Stimulated activated effector memory CD8-positive, alpha-beta T cell treated with anti-CD3 and anti-CD28 coated beads, Interleukin-12 subunit alpha, Interleukin-12 subunit beta, amount 100 ng/mL, for 72 hours (primary cell): ENCODE data around the gene ARHGEF10L.

ENCODE experiments used
- ATAC-seq: fragments of 150-1000 bp; cut with Tn5 transposase; 2 replicates; pipeline ENCODE4 v1.10.0; 2021
- DNase-seq, 2 donors: peaks; one replicate each; pipeline ENCODE4 v3.0.0; 2021 to 2022; ENCODE audit warnings: low spot score in 2 of 2
- H3K27ac Mint-ChIP-seq: one replicate; pipeline ENCODE4 v1.8.0; 2022; ENCODE audit warnings: mild to moderate bottlenecking, mixed read lengths
- H3K36me3 Mint-ChIP-seq: one replicate; pipeline ENCODE4 v1.8.0; 2022; ENCODE audit warnings: mild to moderate bottlenecking, mixed read lengths
- H3K4me1 Mint-ChIP-seq: one replicate; pipeline ENCODE4 v1.8.0; 2022; ENCODE audit warnings: mixed read lengths
- H3K4me3 Mint-ChIP-seq: one replicate; pipeline ENCODE4 v1.8.0; 2022; ENCODE audit warnings: mild to moderate bottlenecking, mixed read lengths
- H3K9me3 Mint-ChIP-seq: one replicate; pipeline ENCODE4 v1.8.0; 2022; ENCODE audit warnings: mixed read lengths

The ARHGEF10L gene

DNA sequence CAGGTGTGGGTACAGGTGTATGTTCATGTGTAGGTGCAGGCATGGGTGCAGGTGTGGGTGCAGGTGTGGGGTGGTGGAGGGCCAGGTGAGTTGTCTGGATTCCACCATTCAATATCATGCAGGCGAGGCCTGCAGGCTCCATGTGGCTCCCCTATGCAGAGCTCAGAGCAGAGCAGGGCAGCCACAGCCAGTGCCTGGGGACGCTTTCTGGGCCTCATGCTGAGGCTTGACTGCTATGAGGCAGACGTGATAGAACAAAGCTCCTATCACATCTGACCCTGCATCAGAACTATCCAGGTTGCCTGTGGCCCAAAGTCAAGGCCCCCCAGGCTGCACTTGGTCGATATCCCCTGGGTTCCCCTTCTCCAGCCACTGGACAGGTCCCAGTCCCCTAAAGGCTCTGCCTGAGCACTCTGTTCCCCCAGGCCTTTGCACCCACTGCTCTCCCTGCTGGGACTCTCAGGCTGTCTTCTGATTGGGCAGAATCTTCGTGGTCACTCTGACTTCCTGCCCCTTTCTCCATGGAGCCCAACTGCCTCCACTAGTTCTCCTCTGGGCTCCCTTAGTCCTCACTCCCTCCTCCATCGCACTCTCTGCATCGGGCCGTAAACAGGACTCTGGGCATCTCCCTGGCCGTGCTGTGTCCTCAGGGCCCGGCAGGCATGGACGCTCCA is 137.0 kb downstream of the ARHGEF10L start:
- Mint-ChIP-seq H3K9me3 (no peaks in the 10 kb centered on the region), H3K4me3 (no peak overlapping the region), H3K36me3 (no peaks in the 10 kb centered on the region), H3K4me1 (no peaks in the 10 kb centered on the region), H3K27ac (no peak overlapping the region)
- no peak for DNase-seq
- ATAC-seq: no peak

DNA sequence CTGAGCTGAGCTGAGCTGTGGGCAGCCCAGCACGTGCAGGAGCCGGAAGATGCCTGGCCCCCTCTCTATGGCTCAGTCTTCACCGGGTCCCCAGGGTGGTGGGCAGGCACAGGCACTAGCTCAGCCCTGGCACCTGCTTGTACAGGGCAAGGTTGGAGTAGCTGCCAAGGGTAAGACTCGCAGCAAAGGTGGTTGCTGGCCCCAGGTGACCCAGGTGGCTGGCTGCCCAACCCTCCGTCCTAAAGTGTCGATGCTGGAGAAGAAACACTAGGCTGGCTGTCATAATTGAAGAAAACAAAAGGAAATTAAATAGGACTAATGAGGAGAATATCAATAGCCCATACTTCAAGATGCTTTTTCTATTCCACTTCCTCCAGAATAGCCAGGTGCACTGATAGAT is 138.5 kb downstream of the ARHGEF10L start:
- no peak overlapping the region for H3K27ac Mint-ChIP-seq
- no peak overlapping the region for H3K4me3 Mint-ChIP-seq
- no peaks in the 10 kb centered on the region for H3K4me1 Mint-ChIP-seq
- H3K36me3 Mint-ChIP-seq: no peaks in the 10 kb centered on the region
- no peak for DNase-seq
- H3K9me3 Mint-ChIP-seq: no peaks in the 10 kb centered on the region
- ATAC-seq: no peak

DNA sequence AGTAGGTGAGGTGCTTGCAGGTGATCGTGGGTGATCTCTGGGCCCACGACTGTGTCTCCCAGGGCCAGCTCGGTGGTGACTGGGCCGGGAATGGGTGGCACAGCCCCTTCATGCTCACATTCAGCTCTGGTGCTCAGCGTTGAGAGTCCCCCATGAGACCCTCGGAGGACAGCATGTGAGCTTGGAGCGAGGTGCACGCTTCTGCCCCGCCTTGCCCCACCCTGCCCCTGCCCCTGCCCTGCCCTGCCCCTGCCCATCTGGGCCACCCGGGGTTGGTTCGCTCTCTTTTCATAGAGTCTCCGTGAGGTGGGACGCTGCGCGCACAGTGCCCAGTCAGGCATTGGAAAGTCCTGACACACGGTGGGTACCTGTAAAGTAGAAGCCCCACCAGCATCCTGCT is 140.4 kb downstream of the ARHGEF10L start:
- H3K36me3 Mint-ChIP-seq: no peaks in the 10 kb centered on the region
- no peak overlapping the region for H3K27ac Mint-ChIP-seq
- ATAC-seq (no peak), DNase-seq (no peak)
- no peak overlapping the region for H3K4me3 Mint-ChIP-seq
- H3K4me1 Mint-ChIP-seq: no peaks in the 10 kb centered on the region
- no peaks in the 10 kb centered on the region for H3K9me3 Mint-ChIP-seq

DNA sequence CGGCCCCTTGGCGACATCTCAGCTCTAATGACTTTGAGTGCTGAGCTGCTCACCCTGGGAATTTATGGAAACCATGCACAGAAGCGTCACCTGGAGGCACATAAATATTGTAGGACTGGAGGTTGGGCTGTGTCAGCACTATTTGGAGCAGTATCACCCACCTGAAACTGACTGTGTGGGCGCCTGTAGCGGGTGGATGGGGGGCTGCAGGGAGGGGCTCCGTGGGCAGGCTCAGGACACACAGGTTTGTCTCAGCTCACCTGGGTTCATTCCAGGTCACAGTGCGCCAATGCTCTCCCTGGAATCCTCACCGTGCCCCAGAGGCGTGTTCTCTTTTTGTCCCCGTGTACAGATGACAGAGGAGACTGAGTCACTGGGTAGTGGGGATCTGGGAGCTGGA is 140.8 kb downstream of the ARHGEF10L start:
- H3K9me3 Mint-ChIP-seq: no peaks in the 10 kb centered on the region
- H3K4me1 Mint-ChIP-seq: no peaks in the 10 kb centered on the region
- no peak for ATAC-seq
- DNase-seq: no peak
- H3K4me3 Mint-ChIP-seq: no peak overlapping the region
- no peaks in the 10 kb centered on the region for H3K36me3 Mint-ChIP-seq
- no peak overlapping the region for H3K27ac Mint-ChIP-seq

DNA sequence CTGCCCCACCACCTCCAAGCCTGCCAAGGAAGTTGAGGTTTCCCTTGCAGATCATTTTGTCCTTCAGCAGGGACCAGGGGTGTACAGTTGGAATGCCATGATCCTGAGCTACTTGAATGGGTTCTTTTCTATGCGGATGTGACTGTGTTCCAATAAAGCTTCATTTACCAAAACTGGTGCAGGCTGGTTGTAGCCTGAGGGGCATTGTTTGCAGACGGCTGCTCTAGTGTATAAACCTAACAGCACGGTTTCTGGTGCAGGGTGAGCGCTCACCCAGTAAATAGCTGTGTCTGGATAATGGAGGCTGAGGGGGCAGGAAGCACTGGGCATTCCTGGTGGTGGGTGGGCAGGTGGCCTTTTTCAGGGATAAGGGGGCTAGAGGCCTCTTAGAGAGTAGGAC is 142.9 kb downstream of the ARHGEF10L start:
- ATAC-seq: no peak
- Mint-ChIP-seq H3K4me3 (no peak overlapping the region), H3K36me3 (no peaks in the 10 kb centered on the region), H3K4me1 (no peaks in the 10 kb centered on the region), H3K27ac (no peak overlapping the region), H3K9me3 (no peaks in the 10 kb centered on the region)
- DNase-seq: no peak

DNA sequence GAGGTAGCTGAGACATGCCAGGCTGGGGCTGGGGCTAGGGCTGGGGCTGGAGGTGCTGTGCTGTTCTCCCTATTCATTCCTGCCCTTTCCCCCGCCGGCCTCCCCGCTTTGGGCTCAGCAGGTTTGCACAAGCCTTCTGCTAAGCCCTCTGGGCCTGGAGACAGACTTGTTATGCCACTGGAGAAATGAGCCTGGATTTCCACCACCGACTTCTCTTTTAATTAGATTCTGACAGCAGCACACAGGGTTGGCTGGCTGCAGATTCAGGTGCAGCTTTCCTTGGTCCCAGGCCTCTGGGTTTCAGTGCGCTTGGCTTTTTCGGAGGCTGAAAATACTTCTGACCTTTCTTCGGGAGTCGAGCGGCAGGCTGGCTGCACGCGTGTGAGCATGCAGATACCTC is 144.1 kb downstream of the ARHGEF10L start:
- Mint-ChIP-seq H3K9me3 (no peaks in the 10 kb centered on the region), H3K27ac (no peak overlapping the region), H3K4me3 (no peak overlapping the region), H3K36me3 (no peaks in the 10 kb centered on the region), H3K4me1 (no peaks in the 10 kb centered on the region)
- no peak for DNase-seq
- ATAC-seq: no peak

DNA sequence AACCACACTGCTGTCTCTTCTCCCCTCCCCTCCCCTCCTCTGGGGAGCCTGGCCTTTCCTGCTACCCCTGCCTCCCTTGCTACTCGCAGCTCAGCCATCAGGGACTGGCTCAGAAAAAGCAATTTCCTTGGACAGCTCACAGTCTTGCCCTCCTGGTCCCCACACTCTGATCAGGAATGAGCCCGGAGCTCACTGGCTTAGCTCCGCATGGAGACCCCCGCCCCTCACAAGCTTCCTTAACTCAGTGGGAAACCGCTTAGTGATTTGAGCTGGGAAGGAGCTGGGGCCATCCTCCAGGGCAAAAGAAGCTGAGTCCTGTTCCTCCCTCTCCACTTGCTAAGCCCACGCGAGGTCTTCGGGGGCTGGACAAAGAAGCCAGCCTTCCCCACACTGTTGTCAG is 145.3 kb downstream of the ARHGEF10L start:
- no peaks in the 10 kb centered on the region for H3K9me3 Mint-ChIP-seq
- no peak overlapping the region for H3K4me3 Mint-ChIP-seq
- H3K27ac Mint-ChIP-seq: no peak overlapping the region
- no peaks in the 10 kb centered on the region for H3K4me1 Mint-ChIP-seq
- ATAC-seq (no peak), DNase-seq (no peak)
- no peaks in the 10 kb centered on the region for H3K36me3 Mint-ChIP-seq

DNA sequence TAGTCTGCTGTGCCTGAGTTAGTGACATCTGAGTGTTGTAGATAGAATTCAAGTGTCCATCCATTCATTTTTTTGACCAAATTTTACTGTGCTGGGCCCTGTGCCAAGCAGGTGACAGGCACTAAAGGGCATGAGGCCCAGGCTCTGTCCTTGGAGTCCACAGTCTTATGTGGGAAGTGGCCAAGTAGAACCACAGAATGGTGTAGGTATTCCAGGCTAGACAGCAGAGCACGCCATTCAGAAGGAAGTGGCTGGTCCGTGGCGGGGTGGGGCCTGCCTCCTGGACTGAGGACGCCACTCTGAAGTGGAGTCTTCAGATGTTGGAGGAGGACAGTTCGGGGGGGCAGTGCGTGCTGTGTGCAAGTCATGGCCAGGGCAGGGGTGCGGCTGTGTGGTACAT is 146.8 kb downstream of the ARHGEF10L start:
- H3K9me3 Mint-ChIP-seq: no peaks in the 10 kb centered on the region
- H3K36me3 Mint-ChIP-seq: no peaks in the 10 kb centered on the region
- H3K27ac Mint-ChIP-seq: no peak overlapping the region
- H3K4me1 Mint-ChIP-seq: no peaks in the 10 kb centered on the region
- ATAC-seq: no peak
- no peak overlapping the region for H3K4me3 Mint-ChIP-seq
- no peak for DNase-seq

DNA sequence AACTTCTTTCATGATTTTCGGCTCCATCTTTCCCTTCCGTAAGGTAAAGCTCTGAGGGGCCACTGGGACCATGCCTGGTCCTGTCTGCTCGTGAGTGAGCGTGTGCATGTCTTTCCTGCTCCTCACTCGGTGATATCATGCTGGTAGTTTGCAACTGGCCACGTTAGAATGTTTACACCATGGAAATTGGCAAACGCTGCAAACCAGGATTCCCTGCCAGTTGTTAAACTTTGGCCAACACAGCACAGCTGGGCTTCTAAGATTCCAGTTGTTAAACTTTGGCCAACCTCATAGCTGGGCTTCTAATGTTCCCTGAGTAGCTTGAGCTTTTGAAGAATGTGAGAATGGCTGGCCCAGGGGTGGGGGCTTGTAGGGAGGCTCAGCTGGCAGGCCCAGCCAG is 147.6 kb downstream of the ARHGEF10L start:
- Mint-ChIP-seq H3K4me3 (no peak overlapping the region), H3K27ac (no peak overlapping the region), H3K9me3 (no peaks in the 10 kb centered on the region), H3K36me3 (no peaks in the 10 kb centered on the region), H3K4me1 (no peaks in the 10 kb centered on the region)
- DNase-seq (no peak), ATAC-seq (no peak)

DNA sequence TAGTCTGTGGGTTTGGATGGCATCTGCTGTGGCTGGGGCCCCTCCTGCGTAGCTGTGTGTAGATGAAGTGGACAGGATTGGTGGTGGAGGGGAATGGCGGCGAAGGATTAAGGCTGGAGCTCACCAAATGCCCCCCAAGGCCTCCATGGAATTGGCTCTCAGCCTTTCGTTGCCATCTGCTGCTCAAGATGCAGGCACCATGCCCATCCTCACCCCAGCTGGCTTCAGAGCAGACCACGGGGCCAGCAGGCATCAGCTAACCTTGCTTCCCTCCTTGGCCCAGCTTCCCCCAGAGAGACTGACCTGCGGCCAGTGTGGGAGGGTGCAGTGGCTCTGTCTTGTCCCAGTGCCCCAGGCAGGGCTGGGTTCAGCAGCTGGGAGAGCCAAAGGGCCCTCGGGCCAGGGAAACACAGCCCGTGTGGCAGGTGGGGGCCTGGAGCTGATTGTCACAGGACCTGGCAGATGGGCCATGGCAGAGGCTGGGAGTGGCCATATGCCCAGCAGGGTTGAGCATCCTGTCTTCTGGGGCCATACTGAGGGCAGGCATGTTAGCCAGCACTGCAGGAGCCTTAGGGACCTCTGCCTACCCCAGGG is 148.8 kb downstream of the ARHGEF10L start:
- Mint-ChIP-seq H3K9me3 (no peaks in the 10 kb centered on the region), H3K27ac (no peak overlapping the region), H3K4me3 (no peak overlapping the region), H3K36me3 (no peaks in the 10 kb centered on the region), H3K4me1 (no peaks in the 10 kb centered on the region)
- ATAC-seq: no peak
- no peak for DNase-seq

DNA sequence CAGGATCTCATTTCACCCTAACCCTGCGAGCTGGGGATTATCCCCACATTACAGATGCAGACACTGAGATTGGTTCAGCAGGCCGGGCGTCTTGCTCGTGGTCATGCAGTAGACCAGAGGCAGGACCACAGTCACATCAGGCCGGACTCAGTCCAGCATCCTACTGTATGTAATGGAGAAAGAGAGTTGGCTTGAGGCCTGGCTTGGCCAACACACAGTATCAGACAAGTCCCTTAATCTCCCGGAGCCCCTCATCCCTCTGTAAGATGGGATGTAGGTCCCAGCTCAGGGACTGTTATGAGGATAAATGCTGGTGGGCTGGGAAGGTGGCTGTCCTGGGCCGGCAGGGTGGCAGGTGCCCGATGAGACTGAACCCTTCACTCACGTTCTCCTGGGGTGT is 149.5 kb downstream of the ARHGEF10L start:
- Mint-ChIP-seq H3K4me1 (no peaks in the 10 kb centered on the region), H3K4me3 (no peak overlapping the region), H3K27ac (no peak overlapping the region), H3K9me3 (no peaks in the 10 kb centered on the region), H3K36me3 (no peaks in the 10 kb centered on the region)
- ATAC-seq: no peak
- no peak for DNase-seq

DNA sequence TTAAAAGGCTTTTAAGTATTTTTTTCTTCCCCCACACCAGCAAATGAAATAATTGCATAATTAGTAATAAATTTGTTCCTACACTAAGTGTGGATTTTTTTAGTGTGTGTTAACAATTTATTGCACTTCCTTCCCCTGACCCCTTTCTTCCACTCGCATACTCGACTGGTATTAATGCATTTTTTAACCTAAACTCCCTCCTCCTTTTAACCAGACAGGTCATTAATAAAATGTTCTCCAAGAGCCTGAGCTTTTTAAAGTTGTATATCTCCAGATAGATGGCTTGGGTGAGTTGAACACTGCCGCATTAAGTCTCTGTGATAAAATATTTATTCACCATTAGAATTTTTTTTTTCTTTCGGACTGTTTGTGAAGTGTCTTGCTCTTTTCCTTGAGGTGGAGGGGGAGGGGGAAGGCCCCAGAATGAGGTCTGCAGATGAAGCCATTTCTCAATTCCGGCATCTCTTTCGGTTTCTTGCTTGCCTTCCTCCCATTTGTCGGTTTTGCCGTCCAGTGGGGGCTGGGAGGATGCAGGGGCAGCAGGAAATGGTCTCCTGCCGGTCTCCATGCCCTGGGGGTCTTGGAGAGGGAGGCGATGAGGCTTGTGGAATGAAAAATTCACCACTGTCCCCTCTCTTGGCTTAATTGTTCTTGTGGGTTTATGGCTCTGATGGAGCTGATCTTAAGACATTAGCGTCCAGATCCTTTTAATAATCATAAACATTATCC is 151.6 kb downstream of the ARHGEF10L start:
- no peak overlapping the region for H3K4me3 Mint-ChIP-seq
- DNase-seq (no peak), ATAC-seq (no peak)
- H3K27ac Mint-ChIP-seq: no peak overlapping the region
- H3K9me3 Mint-ChIP-seq: no peaks in the 10 kb centered on the region
- H3K36me3 Mint-ChIP-seq: no peaks in the 10 kb centered on the region
- no peaks in the 10 kb centered on the region for H3K4me1 Mint-ChIP-seq

DNA sequence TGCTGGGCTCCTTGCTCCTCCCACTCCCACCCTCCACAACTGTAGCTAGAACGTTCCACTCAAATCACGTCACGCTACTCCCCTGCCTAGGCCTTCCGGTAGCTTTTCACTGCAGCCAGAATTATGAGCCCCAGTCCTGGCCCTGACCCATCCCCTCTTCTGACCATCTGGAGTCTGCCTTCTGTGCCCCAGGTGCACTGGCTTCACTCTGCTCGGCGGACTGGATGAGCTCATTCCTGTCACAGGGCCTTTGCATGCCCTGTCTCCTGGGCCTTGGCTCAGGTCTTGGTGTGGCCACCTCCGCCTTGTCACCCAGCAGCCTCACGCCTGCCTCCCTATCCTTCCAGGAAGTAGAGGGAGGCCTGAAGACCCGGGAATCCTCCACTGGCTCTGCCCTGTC is 153.1 kb downstream of the ARHGEF10L start:
- no peaks in the 10 kb centered on the region for H3K9me3 Mint-ChIP-seq
- H3K4me1 Mint-ChIP-seq: no peaks in the 10 kb centered on the region

DNA sequence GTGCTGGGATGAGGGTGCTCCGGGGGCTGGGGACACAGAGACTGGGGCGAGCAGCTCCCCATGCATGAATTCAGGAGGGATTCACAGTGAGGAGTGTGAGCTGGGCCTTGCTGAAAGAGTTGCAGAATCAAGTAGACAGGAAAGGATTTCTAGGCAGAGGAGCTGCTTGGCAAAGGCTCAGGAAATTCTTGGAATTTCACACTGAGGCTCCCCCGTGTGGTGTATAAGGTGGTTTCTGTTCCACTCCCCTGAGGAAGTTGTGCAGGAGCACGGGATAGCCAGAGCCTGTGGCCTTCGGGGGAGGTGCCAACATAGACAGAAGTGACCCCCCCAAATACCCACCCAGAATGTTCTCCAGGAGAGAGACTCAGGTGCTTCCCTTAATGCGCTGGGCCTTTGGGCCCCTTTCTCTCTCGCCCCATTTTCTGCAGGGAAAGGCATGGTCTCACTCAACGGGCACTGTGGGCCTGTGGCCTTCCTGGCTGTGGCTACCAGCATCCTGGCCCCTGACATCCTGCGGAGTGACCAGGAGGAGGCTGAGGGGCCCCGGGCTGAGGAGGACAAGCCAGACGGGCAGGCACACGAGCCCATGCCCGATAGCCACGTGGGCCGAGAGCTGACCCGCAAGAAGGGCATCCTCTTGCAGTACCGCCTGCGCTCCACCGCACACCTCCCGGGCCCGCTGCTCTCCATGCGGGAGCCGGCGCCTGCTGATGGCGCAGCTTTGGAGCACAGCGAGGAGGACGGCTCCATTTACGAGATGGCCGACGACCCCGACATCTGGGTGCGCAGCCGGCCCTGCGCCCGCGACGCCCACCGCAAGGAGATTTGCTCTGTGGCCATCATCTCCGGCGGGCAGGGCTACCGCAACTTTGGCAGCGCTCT is 157.2 kb downstream of the ARHGEF10L start:
- H3K27ac Mint-ChIP-seq: no peak overlapping the region
- no peak for DNase-seq

More for the DNA sequence above, 153.1 kb downstream of the ARHGEF10L start:
- no peaks in the 10 kb centered on the region for H3K36me3 Mint-ChIP-seq
- ATAC-seq (no peak), DNase-seq (no peak)
- H3K4me3 Mint-ChIP-seq: no peak overlapping the region
- no peak overlapping the region for H3K27ac Mint-ChIP-seq

DNA sequence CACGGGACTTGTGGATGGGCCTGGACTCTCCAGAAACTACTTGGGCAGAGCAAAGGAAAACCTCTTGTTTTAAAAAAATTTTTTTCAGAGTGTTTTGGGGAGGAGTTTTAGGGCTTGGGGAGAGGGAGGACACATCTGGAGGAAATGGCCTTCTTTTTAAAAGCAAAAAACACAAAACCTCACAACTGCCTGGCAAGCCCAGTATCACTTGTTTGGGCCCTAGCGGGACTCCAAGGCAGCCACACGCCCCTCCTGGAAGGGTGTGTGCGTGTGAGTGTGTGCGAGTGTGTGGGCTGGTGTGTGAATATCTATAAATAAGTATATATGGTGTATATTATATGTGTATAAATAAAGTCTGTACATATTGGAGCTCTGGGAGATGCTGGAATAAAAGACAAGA is 158.0 kb downstream of the ARHGEF10L start:
- ATAC-seq (no peak), DNase-seq (no peak)
- no peak overlapping the region for H3K4me3 Mint-ChIP-seq
- no peaks in the 10 kb centered on the region for H3K4me1 Mint-ChIP-seq
- H3K36me3 Mint-ChIP-seq: no peaks in the 10 kb centered on the region
- H3K9me3 Mint-ChIP-seq: no peaks in the 10 kb centered on the region
- H3K27ac Mint-ChIP-seq: no peak overlapping the region

More for the DNA sequence above, 157.2 kb downstream of the ARHGEF10L start:
- H3K36me3 Mint-ChIP-seq: no peaks in the 10 kb centered on the region
- no peak overlapping the region for H3K4me3 Mint-ChIP-seq
- H3K4me1 Mint-ChIP-seq: no peaks in the 10 kb centered on the region
- H3K9me3 Mint-ChIP-seq: no peaks in the 10 kb centered on the region
- ATAC-seq: no peak
